ENCODE data around the gene APIP.

GRCh38 chr11:34909955-34910354 is 6.2 kb downstream of the APIP start:
- TF ChIP-seq CTCF (IDR thresholded peaks at IDR 0.05) (no peak), POLR2A (IDR thresholded peaks at IDR 0.05) (no peak)

Data from lower leg skin (tissue), 3 donors.